ENCODE measurements around the gene SMARCD3.

The SMARCD3 gene

DNA sequence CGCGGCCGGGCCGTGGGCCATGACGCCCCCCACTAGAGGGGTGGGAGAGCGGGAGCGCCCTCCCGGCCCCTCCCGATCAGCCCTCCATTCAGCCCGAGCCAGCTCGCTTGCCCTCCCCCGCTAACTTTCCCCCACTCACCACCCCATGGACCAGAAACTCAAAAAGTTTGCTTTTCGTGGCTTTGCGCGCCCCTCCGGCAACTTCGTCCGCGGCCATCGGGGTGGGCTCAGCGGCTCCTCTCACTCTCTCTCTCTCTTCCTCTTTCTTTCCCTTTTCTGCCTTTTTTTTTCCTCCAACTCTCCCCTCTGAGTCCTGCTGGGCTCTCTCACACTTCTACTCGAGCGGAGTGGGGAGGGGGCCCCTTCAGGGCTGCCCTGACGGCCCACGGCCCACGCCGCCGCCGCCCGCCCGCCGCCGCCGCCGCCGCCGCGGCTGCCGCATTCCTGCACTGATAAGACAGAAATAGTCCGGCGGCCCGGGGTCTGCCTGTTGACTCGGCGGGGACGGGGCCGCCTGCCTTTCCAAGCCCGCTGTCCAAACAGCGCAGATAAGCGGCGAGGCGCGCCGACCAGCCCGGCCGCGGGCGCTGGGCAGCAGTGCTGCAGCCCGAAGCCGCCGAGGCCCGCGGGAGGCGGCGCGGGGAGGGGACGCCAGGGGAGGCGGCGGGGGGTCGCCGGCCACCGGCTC is at the start of gene SMARCD3:
SMARCD3 (minus strand) TSS at position 349 of the 688 bp plus-strand sequence; CDS start at position 217, 132 bp downstream.
- peak; percentile 27 for DNase-seq

DNA sequence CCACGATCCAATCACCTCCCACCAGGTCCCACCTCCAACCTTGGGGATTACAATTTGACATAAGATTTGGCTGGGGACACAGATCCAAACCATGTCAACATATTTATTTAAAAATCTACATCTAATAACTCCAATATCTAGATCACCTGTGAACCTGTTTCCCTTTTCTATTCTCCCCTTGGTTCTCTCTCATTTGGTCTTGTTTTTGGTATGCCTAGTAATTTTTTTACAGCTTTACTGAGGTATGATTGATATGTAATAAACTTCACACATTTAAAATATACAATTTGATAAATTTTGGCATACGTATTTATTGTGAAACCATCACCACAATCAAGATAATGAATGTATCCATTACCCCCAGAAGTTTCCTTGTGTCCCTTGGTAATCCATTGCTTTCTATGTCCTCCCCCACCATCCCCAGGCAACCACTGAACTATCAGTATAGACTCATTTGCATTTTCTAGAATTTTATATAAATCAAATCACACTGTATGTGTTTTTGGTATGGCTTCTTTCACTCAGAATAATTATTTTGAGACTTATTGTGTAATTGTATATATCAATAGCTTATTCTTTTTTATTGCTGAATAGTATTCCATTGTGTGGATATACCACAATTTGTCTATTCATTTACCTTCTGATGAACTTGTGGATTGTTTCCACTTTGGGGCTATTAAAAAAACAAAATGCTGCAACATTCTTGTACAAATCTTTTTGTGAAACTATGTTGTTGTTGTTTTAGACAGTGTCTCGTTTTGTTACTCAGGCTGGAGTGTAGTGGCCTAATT is 47.9 kb upstream of the SMARCD3 start:
- no peak for DNase-seq

DNA sequence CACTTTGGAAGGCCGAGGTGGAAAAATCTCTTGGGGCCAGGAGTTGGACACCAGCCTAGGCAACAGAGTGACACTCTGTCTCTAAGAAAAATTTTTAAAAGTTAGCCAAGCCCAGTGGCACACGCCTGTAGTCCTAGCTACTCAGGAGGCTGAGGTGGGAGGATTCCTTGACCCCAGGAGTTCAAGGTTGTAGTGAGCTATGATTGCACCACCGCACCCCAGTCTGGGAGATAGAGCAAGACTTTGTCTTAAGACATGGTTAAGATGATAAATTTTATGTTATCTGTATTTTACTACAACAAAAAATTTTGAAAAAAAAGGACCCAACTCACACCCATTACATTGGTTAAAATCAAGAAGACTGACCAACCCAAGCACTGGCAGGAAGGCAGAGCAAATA is 44.4 kb upstream of the SMARCD3 start:
- DNase-seq: no peak

DNA sequence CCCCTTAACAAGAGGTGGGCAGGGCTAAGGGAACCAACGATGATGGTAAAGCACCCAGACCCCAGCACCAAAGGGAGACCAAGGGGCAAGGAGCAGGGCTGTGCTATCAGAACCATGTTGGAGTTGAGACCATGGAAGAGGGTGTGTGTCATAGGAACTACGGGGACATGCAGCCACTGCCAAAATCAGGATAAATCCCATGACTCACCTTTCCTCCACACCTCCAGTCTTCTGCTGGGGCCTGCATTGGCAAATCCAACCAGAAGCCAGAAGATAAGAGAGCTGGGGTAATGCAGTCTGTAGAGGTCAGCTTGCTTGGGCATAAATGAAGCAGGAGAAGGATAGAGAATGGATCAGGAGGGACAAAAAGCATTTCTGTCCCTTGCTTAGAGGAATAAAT is 42.7 kb upstream of the SMARCD3 start:
- DNase-seq: no peak

DNA sequence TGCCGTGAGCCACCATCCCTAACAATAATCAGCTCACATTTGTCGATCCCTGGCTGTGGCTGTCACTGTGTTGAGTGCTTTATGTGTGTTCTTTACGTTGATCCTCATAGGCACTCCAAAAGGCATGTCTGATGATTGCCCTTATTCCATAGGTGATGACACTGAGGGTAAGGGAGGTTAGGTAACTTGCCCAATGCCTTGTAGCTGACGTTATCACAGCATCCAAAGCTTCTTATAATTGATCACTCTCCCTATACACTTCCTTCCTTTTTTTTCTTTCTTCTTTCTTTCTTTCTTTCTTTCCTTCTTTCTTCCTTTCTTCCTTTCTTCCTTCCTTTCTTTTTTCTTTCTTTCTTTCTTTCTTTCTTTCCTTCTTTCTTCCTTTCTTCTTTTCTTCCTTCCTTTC is 41.9 kb upstream of the SMARCD3 start:
- DNase-seq: no peak

DNA sequence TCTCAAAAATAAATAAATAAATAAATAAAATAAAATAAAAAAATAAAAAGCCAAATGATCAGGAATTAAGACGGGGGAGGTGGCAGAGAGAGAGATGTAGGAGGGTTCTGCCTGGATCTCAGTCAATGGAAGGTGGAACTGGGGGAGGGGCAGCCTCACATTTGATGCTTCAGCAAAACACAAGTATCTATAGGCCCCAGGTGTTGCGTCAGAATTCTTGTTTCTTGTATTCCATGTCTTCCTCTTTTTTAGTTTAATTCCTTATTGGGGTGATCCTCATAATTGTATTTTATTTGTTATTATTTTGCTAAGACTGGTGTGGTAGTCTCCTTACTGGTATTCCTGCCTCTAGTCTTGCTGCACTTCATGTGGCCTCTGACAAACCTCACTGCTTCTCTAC is 41.4 kb upstream of the SMARCD3 start:
- no peak for DNase-seq

DNA sequence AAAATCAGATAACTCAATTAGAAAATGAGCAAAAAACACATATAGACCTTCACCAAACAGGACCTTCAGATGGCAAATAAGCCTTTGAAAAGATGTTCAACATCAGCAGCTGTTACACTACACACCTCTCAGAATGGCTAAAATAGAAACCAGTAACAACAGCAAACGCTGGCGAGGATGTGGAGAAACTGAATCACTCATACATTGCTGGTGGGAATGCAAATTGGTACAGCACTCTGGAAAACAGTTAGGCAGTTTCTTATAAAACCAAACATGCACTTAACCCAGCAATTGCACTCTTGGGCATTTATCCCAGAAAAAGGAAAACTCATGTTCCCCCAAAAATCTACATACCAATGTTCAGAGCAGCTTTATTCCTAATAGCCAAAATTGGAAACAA is 37.7 kb upstream of the SMARCD3 start:
- no peak for DNase-seq

DNA sequence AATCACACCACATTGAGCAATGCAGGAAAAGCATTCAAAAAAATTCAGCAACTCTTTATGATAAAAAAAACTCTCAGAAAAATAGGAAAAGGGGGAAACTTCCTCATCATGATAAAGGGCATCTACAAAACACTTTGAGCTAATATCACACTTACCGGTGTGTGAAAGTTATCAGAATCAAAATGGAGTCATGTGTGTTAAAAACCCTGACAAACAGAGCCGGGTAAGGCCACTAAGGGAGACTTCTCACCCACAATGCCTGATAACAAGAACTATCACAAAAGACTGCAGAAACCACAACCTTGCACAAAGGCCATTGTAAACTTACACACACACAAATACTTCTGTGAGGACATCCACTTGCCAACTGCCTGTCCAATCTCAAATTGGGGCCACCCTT is 34.8 kb upstream of the SMARCD3 start:
- DNase-seq: no peak

DNA sequence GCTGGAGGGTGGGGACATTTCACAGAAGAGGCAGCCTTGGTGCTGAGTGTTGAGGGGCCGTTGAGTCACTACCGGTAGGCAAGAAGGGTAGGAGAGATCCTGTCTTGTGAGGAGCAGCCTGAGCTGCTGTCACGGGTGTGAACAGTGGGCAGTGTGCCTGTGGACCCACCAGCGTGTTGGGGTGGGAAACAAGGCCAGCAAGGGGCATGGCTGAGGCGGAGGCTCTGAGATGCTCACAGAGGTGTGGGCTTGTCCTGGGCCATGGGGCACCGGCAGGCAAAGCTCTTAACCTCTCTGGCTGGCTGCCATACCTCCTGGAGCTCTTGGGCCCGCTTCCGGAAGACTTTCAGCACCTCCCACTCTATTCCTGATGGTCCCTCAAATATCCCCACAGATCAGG is 33.6 kb upstream of the SMARCD3 start:
- no peak for DNase-seq

DNA sequence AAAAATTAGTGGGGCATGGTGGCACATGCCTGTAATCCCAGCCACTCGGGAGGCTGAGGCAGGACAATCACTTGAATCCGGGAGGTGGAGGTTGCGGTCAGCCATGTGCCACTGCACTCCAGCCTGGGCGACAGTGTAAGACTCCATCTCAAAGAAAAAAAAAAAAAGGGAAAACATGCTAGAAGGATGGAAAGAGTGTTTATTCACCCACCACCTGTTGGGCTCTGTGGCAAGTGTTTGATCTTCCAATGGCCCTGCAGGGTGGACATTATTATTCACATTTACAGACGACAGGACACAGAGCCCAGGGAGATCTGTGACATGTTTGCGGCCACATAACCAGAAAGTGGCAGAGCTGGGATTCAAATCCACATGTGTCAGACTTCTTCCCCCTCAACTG is 33.2 kb upstream of the SMARCD3 start:
- no peak for DNase-seq

DNA sequence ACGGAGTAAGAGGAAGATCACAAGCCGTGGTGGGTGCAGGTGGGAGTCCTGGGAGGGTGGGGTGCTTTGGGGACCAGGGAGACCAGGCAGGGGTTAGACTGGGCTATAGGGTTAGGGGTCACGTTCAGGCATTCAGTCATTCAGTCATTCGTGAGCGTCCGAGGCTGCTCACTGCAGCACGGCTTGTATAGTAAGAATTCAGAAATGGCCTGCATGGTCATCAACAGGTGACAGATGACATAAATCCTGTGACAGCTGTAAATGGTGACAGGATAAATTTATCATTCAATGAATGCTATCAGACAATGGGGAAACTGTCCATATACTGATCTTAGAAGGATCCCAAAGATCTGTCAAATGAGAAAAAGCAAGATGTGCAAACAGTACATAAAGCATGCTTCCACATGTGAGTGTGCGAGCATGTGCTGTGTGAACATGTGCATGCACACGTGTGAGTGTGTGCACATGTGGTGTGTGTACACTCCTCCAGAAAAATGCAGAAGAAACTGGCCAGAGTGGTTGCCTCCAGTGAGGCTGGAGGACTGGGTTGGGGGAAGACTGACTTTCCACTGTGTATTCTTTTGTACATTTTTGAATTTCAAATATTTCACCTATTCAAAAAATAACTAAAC is 32.0 kb upstream of the SMARCD3 start:
- no peak for DNase-seq

DNA sequence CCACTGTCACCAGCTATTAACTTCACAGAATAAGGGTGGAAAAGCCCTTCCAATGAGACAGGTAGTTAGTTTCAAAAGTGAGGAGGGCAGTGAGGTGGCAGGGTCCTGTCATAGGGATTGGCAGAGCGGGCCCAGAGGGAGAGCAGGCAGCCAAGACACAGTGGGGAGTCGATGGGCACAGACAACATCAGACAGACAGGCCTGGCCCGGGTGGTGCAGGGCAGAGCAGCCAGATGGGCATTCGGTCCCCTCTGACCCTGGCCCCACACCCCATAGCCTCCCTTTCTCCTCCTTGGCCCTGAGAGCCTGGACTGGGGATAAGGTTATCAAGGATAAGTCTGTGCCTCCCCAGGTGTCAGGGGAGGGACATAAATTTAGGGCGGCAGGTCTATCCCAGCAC is 31.4 kb upstream of the SMARCD3 start:
- no peak for DNase-seq

DNA sequence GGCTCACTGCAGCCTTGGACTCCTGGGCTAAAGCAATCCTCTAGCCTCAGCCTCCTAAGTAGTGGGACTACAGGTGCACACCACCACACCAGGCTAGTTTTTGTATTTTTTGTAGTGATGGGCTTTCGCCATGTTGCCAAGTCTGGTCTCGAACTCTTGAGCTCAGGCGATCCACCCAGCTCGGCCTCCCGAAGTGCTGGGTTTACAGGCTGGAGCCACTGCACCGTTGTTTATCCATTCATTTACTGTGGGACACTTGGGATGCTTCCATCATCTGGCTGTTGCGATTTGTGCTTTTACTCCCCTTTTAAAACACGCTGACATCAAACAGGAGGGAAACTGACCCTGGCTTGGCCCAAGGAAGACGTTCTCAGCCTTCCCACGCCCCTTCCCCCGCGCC is 30.5 kb upstream of the SMARCD3 start:
- no peak for DNase-seq

DNA sequence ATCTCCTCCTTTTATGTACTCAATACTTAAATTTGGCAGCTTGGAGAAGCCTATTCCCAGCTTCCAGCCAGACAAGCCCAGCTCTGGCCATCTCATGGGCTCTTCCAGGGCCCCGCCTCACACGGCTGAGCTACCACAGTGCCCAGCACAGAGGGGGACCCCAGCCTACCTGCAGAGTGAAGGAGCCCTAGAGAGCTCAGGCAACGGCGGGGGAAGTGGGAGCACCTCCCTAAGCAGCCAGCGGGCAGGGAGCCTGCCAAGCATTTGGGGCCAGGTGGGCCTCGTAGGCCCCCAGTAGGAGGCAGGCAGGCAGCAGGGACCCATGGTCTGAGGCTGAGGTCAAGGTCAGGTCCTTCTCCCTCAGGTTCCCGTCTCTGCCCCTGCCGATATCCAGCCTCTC is 29.1 kb upstream of the SMARCD3 start:
- DNase-seq: no peak

DNA sequence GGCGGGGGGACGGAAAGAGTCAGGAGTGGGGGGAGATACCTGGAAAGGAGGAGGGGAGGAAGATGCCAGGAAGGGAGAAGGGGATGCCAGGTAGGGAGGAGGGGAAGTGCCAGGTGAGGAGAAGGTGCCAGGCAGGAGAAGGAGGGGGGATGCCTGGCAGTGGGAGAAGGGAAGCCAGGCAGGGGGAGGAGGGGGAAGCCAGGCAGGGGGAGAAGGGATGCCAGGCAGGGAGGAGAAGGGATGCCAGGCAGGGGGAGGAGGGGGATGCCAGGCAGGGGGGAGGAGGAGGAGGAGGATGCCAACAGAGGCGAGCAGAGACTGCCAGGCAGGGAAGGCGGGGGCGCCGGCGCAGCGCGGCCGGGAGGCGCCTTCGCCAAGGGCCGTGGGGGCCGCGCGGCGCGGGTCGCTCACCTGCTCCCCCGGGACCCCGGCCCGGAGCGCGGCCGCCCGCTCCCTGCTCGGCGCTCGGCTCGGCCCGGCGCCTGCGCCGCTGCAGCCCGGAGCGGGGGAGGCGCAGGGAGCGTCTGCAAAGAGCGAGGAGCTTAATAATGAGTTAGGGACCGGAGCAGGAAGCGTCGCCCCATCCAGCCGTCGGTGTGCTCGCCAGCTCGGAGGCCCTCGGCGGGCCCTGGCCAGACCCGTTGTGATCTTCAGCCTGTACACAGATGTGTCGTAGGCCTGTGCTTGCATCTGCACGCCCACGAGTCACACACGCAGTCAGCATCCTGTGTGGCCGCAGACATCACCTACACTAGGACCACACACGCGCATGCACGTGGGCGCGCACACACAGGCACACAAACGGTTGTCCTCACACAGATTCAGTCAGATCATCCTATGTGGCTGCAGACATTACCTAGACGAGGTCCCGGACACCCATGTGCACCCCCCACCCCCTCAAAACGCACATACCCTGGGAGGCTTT is 28.4 kb upstream of the SMARCD3 start:
- peak; percentile 65 for DNase-seq

DNA sequence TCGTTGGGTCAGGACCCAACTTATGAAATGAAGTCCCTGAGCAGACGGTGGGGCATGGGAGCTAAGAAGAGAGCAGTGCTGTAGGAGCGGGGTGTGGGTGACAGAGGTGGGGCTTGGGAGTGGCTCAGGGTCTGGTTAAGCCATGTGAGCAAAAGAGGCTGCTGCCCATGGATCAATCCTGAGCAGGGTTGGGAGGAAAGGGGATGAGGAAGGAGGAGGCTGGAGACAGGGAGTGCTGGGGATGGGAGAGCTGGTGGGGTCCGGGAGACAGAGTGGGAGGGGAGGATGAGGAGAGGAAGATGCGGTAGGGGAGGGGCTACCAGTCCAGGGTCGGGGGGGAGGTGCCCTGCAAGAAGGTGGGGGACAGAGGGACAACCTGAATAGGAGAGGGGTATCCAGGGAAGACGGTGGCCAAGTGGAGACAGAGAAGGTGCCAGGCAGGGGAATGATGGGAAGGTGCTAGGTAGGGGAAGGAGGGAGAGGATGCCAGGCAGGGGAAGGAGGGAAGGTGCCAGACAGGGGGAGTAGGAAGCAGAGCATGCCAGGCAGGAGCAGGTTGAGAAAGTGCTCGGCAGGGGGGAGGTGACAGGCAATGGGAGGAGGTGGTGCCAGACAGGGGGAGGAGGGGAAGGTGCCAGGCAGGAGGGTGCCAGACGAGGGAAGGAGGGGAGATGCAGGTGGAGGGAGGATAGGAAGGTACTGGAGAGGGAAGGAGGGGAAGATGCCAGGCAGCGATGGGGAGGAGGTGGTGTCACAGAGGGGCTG is 27.5 kb upstream of the SMARCD3 start:
- DNase-seq: no peak

DNA sequence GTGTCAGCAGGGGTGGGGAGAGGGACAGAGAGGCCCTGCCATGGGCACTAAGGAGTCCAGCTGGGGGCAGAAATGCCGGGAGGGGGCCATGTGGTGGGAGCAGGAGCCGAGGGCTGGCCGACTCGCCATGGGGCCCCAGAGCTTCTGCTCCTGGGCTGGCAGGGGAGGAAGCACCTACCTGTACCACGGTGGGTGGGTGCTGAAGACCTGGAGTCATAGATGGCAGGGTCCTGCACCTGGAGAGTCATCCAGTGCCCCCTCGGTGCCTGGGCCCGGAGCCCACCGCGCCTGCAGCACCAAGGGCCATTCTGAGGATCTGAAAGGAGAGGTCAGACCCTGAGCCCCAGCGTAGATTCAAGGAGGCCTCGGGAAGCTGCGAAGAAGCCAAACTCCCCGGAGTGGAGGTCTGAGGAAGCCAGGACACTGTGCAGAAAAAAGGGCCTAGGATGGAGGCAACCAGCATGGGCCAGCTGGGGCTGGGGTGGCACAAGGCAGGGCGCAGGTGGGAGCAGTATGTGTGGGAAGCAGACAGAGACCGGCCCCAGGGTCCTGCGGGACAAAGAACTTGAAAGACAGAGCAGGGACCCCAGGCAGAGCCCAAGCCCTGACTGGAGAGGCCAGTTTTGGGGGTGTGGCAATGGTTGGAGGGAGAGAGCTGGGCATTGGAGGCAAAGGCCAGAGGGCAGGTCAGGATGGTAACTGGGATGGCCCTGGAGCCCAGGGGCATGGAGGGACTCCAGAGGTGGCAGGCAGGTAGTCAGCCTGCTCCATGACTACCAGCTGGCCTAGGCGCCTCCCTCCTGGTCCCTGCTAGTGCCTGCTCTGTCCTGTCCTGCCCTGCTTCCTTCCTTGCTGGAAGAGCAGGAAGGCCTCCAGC is 26.7 kb upstream of the SMARCD3 start:
- no peak for DNase-seq

DNA sequence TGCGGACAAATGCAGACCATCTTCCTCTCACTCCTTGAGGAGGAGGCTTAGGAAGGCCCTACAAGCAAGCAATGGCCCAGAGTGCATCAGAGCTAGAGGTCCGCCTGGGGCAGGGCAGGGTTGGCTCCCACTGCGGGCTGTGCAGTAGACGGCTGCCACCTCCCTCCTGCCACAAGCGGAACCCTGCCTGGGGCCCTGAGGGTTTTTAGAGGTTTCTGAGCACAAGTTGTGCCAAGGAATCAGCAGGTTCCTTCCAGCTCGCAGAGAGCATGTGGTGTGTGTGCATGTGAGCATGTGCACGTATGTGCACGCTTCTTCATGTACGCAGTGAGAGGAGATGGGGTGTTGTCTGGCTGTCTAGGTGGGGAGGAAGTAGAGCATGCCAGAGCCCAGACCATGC is 25.9 kb upstream of the SMARCD3 start:
- no peak for DNase-seq

DNA sequence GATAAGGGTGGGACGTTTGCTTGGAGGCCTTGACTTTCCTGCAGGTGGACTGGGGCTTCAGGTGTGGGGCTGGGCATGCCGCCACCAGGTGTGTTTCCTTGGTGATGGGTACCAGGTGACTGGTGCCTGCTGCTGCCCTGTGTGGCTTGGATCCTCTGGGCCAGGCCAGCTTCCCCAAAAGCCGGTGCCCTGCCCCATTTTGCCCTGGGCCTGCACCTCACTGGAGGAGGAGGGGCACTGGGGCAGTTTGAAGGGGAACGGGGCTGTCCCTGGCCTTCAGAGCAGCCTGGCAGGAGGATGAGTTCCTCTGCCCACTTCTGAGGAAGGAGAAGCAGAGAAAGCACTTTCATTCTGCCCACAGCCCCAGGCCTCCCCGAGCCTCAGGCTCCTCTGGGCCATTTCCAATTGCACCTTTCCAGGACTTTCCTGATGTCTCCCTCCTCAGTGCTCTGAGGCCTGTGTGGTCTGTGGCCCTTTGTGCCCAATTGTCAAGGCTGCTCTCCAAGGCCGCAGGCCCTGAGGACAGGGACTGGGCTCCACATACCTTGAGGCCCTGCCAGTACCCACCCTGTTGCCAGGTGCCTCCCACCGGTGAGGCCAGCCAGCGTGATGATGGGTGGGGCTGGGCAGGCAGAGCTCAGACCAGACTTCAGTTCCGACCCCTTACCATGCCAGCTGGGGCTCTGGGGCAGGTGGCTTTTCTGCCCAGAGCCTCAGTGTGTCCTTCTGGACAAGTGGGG is 25.3 kb upstream of the SMARCD3 start:
- DNase-seq: no peak

DNA sequence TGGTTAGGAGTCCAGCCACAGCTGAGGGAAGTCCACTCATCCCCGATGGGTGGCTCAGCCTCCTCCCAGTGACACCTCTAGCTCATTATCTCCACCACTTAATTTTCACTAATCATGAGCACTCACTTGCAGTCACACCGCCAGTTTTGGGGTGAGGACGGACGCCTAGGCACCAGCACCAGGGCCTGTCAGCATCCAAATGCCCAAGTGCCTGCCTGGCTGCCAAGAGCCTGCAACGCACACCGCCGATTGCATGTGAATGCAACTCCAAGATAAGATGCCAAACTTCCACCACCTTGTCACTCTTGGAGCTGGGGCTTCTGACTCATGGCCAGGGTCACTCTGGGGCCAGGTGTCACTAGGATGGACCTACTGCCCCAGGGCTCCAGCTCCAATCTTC is 24.4 kb upstream of the SMARCD3 start:
- no peak for DNase-seq
